ENCODE results near the gene RBBP9. TPM values are rescaled to one million over a fixed set of nuclear protein-coding genes. Genes with fewer than 3 reads are reported as not detected.

Gene RBBP9
- total and polyA plus RNA-seq, 2 of the 4 experiments (the other 2 are of a cell fraction), result 4.8 to 31.4 TPM

GRCh38 chr20:18436847-18437246, 60.2 kb downstream of the RBBP9 start:
- Histone ChIP-seq H3K4me3 (ENCODE audit: insufficient read depth, low read depth, low read length) (no peak overlapping the region), H3K9me3 (ENCODE audit: control insufficient read depth, insufficient read depth, low read length) (no peaks in the 10 kb centered on the region), H3K79me1 (ENCODE audit: low read depth in 1 of 2, low read length in 2 of 2) (no peaks in the 10 kb centered on the region), H3K4ac (ENCODE audit: low read depth, low read length) (no peak overlapping the region), H3K14ac (replicated peaks; ENCODE audit: low read depth, low read length) (no peak overlapping the region), H2BK120ac (ENCODE audit: low read depth, low read length) (no peak overlapping the region), H2AFZ (replicated peaks; ENCODE audit: low read length, poor library complexity) (no peak overlapping the region), H3K9me1 (ENCODE audit: insufficient read depth, low read length) (no peaks in the 10 kb centered on the region), H4K8ac (ENCODE audit: low read depth in 2 of 2, low read length in 2 of 2) (no peak overlapping the region), H4K91ac (ENCODE audit: insufficient read depth, low read depth, low read length) (no peak overlapping the region), H3K4me2 (ENCODE audit: low read depth, low read length) (no peak overlapping the region), H3K18ac (ENCODE audit: low read depth, low read length) (no peak overlapping the region), H3K27ac (ENCODE audit: insufficient read depth, low read length) (no peak overlapping the region), H2BK15ac (ENCODE audit: low read depth, low read length) (no peak overlapping the region), H3K27me3 (ENCODE audit: control insufficient read depth, insufficient read depth, low read length) (no peaks in the 10 kb centered on the region), H3K9ac (ENCODE audit: low read depth, low read length) (no peak overlapping the region), H2BK5ac (ENCODE audit: low read depth, low read length, poor library complexity, severe bottlenecking) (no peak overlapping the region), H4K20me1 (ENCODE audit: insufficient read depth, low read length) (no peaks in the 10 kb centered on the region), H3K4me1 (ENCODE audit: control insufficient read depth, insufficient read depth, low read length) (no peaks in the 10 kb centered on the region), H3K36me3 (ENCODE audit: control insufficient read depth, insufficient read depth, low read length) (no peaks in the 10 kb centered on the region), H2AK5ac (ENCODE audit: low read depth, low read length) (no peak overlapping the region), H3K23ac (ENCODE audit: low read depth, low read length) (no peak overlapping the region), H3K56ac (ENCODE audit: extremely low read depth, insufficient read depth, low read length) (no peak overlapping the region), H2BK20ac (ENCODE audit: low read depth, low read length) (no peak overlapping the region), H4K5ac (ENCODE audit: low read depth, low read length) (no peak overlapping the region), H2AK9ac (replicated peaks; ENCODE audit: low read depth, low read length, poor library complexity) (no peak overlapping the region)
- dilution Hi-C loops (cut with HindIII; ENCODE audit: low sequenced_read_pairs, unreplicated experiment), result no loop called here
- in situ Hi-C loops (cut with MboI; ENCODE audit: low sequenced_read_pairs), result no loop called here
- TF ChIP-seq SMC3 (IDR thresholded peaks at IDR 0.05; ENCODE audit: low read depth, low read length), result no peak
- no peak for TF ChIP-seq FOS (IDR thresholded peaks at IDR 0.05; ENCODE audit: low read depth, low read length)
- TF ChIP-seq NFE2L2 (IDR thresholded peaks at IDR 0.05; ENCODE audit: low read depth, low read length), result no peak
- no peak for TF ChIP-seq BHLHE40 (IDR thresholded peaks at IDR 0.05; ENCODE audit: low read depth, low read length)
- TF ChIP-seq MXI1 (IDR thresholded peaks at IDR 0.05; ENCODE audit: borderline replicate concordance, low read depth, low read length), result no peak
- no peak for TF ChIP-seq CEBPB (IDR thresholded peaks at IDR 0.05; ENCODE audit: low read depth, low read length)
- ChIA-PET CTCF (interaction anchor here (0.7 kb wide), 1 partner anchor 104 kb away, joined by 3 read pairs; no protein-coding TSS in a partner anchor), POLR2A (ENCODE audit: unreplicated experiment) (no interaction called here)
- intact Hi-C loops (cut with micrococcal nuclease), result no loop called here
- DNase-seq (peak; percentile 1), ATAC-seq (ENCODE audit: low read depth) (no peak)
- no TSS peak for BruUV-seq (replicated peaks)
- no CpG with 5 or more reads among the region's 2 CpGs for WGBS, 2 experiments (ENCODE audit: extremely low coverage in 2 of 2, insufficient read length in 1 of 2)

Small RNA genes within 50 kb of the gene (microRNA-seq; reads per million reads assigned to microRNA genes)
- 0 to 7.2 reads per million in 2 experiments for gene MIR3192 (ENCODE audit: insufficient read depth in 1 of 2, insufficient read length in 1 of 2, unreplicated experiment in 1 of 2)

Small RNA genes within 50 kb of the gene (small RNA-seq; reads per million reads assigned to genes)
- gene MIR3192, result 0 to 0.76 (median 0) reads per million in 5 experiments

Other genes starting within 250 kb of the RBBP9 start
- 25.6 and 33.5 TPM in 2 replicates for gene ZNF133, start 208.7 kb downstream of the RBBP9 start, total RNA-seq (2012; rRNA removed)
- 17.2 and 18.3 TPM in 2 replicates for gene ZNF133, start 208.7 kb downstream of the RBBP9 start, polyA plus RNA-seq (2012; rRNA removed)
- 0.54 and 0.83 TPM in 2 replicates for gene DZANK1, start 30.2 kb downstream of the RBBP9 start, total RNA-seq (2012; rRNA removed)
- 1.1 TPM in 2 replicates for gene DZANK1, start 30.2 kb downstream of the RBBP9 start, polyA plus RNA-seq (2012; rRNA removed)
- gene POLR3F, start 29.8 kb downstream of the RBBP9 start, total RNA-seq (2012; rRNA removed), result 5.7 and 10.0 TPM in 2 replicates
- gene POLR3F, start 29.8 kb downstream of the RBBP9 start, polyA plus RNA-seq (2012; rRNA removed), result 4.7 and 7.2 TPM in 2 replicates
- gene SEC23B, start 10.7 kb upstream of the RBBP9 start, total RNA-seq (2012; rRNA removed), result 65.0 and 78.9 TPM in 2 replicates
- gene SEC23B, start 10.7 kb upstream of the RBBP9 start, polyA plus RNA-seq (2012; rRNA removed), result 50.1 and 51.5 TPM in 2 replicates
- 42.8 and 49.2 TPM in 2 replicates for gene SMIM26, start 70.2 kb upstream of the RBBP9 start, total RNA-seq (2012; rRNA removed)
- gene SMIM26, start 70.2 kb upstream of the RBBP9 start, polyA plus RNA-seq (2012; rRNA removed), result 43.2 and 45.7 TPM in 2 replicates
- gene DTD1, start 90.8 kb upstream of the RBBP9 start, total RNA-seq (2012; rRNA removed), result 101 and 124 TPM in 2 replicates
- gene DTD1, start 90.8 kb upstream of the RBBP9 start, polyA plus RNA-seq (2012; rRNA removed), result 59.6 and 73.1 TPM in 2 replicates